MM.1S (cell line): Measurements from ENCODE around the gene KCNQ4.

Experiments used
- EZH2 ChIP-seq: fragments of 300-600 bp; sonication (generic); optimal IDR thresholded peaks from 2 replicates; pipeline ENCODE3; 2017; ENCODE audit warnings: low read depth, mild to moderate bottlenecking, antibody characterized with exemption, low read length, mixed read lengths
- TF ChIP-seq, protein P1 (sequence below): fragments of 300-600 bp; sonication (generic); IDR thresholded peaks from 2 replicates; pipeline ENCODE4 v1.5.1; 2016; ENCODE audit warnings: antibody characterized with exemption, low read length, mixed read lengths

- TF ChIP-seq EZH2 = no peak
- TF ChIP-seq, protein P1, sequence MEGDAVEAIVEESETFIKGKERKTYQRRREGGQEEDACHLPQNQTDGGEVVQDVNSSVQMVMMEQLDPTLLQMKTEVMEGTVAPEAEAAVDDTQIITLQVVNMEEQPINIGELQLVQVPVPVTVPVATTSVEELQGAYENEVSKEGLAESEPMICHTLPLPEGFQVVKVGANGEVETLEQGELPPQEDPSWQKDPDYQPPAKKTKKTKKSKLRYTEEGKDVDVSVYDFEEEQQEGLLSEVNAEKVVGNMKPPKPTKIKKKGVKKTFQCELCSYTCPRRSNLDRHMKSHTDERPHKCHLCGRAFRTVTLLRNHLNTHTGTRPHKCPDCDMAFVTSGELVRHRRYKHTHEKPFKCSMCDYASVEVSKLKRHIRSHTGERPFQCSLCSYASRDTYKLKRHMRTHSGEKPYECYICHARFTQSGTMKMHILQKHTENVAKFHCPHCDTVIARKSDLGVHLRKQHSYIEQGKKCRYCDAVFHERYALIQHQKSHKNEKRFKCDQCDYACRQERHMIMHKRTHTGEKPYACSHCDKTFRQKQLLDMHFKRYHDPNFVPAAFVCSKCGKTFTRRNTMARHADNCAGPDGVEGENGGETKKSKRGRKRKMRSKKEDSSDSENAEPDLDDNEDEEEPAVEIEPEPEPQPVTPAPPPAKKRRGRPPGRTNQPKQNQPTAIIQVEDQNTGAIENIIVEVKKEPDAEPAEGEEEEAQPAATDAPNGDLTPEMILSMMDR = no peak
These were observed 5.2 kb downstream of the KCNQ4 start for GRCh38 chr1:40788561-40789341.
